Neural cell (in vitro differentiated cells): ENCODE measurements around the gene COL25A1. TPM values are rescaled to one million over a fixed set of nuclear protein-coding genes. Genes with fewer than 3 reads are reported as not detected.

ENCODE experiments used
- H2AFZ ChIP-seq: fragments of 200-600, 300-800 bp; sonication (generic), shearing (Covaris generic); 2 replicates; pipeline ENCODE4 v1.6.0; 2014; ENCODE audit warnings: low read depth, mild to moderate bottlenecking, antibody characterized with exemption, low read length, moderate library complexity
- H3F3A ChIP-seq: fragments of 200-600 bp; shearing (Covaris generic); 2 replicates; pipeline ENCODE4 v1.6.1; 2016; ENCODE audit warnings: mild to moderate bottlenecking, moderate library complexity, mixed read lengths, antibody characterized with exemption, low read length; ENCODE audit not compliant: insufficient read depth, poor library complexity, severe bottlenecking
- H3K27ac ChIP-seq: fragments of 200-600, 300-800 bp; sonication (generic), shearing (Covaris generic); 2 replicates; pipeline ENCODE4 v1.5.1; 2014; ENCODE audit warnings: mild to moderate bottlenecking, low read length, moderate library complexity
- H3K27me3 ChIP-seq: fragments of 300-800, 200-600 bp; sonication (generic), shearing (Covaris generic); 2 replicates; pipeline ENCODE4 v1.6.0; 2014; ENCODE audit warnings: mild to moderate bottlenecking, low read depth, low read length, moderate library complexity; ENCODE audit not compliant: insufficient read depth
- H3K36me3 ChIP-seq: fragments of 300-800, 200-600 bp; sonication (generic), shearing (Covaris generic); 2 replicates; pipeline ENCODE4 v1.5.1; 2014; ENCODE audit warnings: mild to moderate bottlenecking, antibody characterized with exemption, low read length, moderate library complexity; ENCODE audit not compliant: insufficient read depth
- H3K4me2 ChIP-seq: fragments of 300-800, 200-600 bp; sonication (generic), shearing (Covaris generic); 2 replicates; pipeline ENCODE4 v1.6.0; 2014; ENCODE audit warnings: mild to moderate bottlenecking, low read length
- H3K4me3 ChIP-seq: fragments of 300-800, 200-600 bp; sonication (generic), shearing (Covaris generic); 2 replicates; pipeline ENCODE4 v1.5.1; 2014; ENCODE audit warnings: mild to moderate bottlenecking, low read length, moderate library complexity
- H3K79me2 ChIP-seq: fragments of 200-600 bp; shearing (Covaris generic); replicated peaks from 2 replicates; pipeline ENCODE4 v1.6.0; 2014; ENCODE audit warnings: mild to moderate bottlenecking, low read length, moderate library complexity; ENCODE audit not compliant: insufficient read depth
- H3K9ac ChIP-seq: fragments of 300-800, 200-600 bp; sonication (generic), shearing (Covaris generic); 2 replicates; pipeline ENCODE4 v1.6.1; 2016; ENCODE audit warnings: mild to moderate bottlenecking, low read length, mixed read lengths
- H3K9me2 ChIP-seq: fragments of 200-600 bp; shearing (Covaris generic); 2 replicates; pipeline ENCODE4 v1.6.1; 2016; ENCODE audit warnings: mild to moderate bottlenecking, low read length, mixed read lengths; ENCODE audit not compliant: insufficient read depth
- H3K9me3 ChIP-seq: fragments of 200-600, 300-800 bp; sonication (generic), shearing (Covaris generic); 2 replicates; pipeline ENCODE4 v1.6.1; 2016; ENCODE audit warnings: mild to moderate bottlenecking, mixed run types, low read length, moderate library complexity, mixed read lengths
- H4K20me1 ChIP-seq: fragments of 200-600 bp; shearing (Covaris generic); 2 replicates; pipeline ENCODE4 v1.6.1; 2016; ENCODE audit warnings: mild to moderate bottlenecking, mixed run types; ENCODE audit not compliant: insufficient read depth
- CTCF ChIP-seq: fragments of 450-650 bp; IDR thresholded peaks from 2 replicates; pipeline ENCODE4 v1.5.1; 2014; ENCODE audit warnings: antibody characterized with exemption, mild to moderate bottlenecking, moderate library complexity; ENCODE audit not compliant: poor library complexity, severe bottlenecking
- EP300 ChIP-seq: fragments of 450-650 bp; conservative IDR thresholded peaks from 2 replicates; pipeline ENCODE4 v1.6.1; 2014; ENCODE audit warnings: antibody characterized with exemption, mild to moderate bottlenecking, moderate library complexity; ENCODE audit not compliant: poor library complexity, severe bottlenecking
- EZH2 ChIP-seq: fragments of 200-600, 300-800 bp; shearing (Covaris generic), sonication (generic); IDR thresholded peaks from 2 replicates; pipeline ENCODE4 v1.6.1; 2014; ENCODE audit warnings: antibody characterized with exemption, low read length, borderline replicate concordance, mild to moderate bottlenecking; ENCODE audit not compliant: insufficient read depth, poor library complexity, severe bottlenecking
- MXI1 ChIP-seq: fragments of 450-650 bp; conservative IDR thresholded peaks from 2 replicates; pipeline ENCODE4 v1.6.1; 2014; ENCODE audit warnings: antibody characterized with exemption, mild to moderate bottlenecking; ENCODE audit not compliant: poor library complexity, severe bottlenecking
- POLR2AphosphoS5 ChIP-seq: IDR thresholded peaks from 2 replicates; pipeline ENCODE4 v1.6.1; 2012
- RAD21 ChIP-seq: fragments of 450-650 bp; conservative IDR thresholded peaks from 2 replicates; pipeline ENCODE4 v1.6.1; 2014; ENCODE audit warnings: antibody characterized with exemption, mild to moderate bottlenecking, moderate library complexity
- REST ChIP-seq: IDR thresholded peaks from 2 replicates; pipeline ENCODE4 v1.6.1; 2012; ENCODE audit warnings: borderline replicate concordance
- SMC3 ChIP-seq: fragments of 450-650 bp; conservative IDR thresholded peaks from 2 replicates; pipeline ENCODE4 v1.6.1; 2014; ENCODE audit warnings: antibody characterized with exemption, mild to moderate bottlenecking, moderate library complexity; ENCODE audit not compliant: poor library complexity
- TAF1 ChIP-seq: IDR thresholded peaks from 2 replicates; pipeline ENCODE4 v1.6.1; 2012; ENCODE audit warnings: low read depth
- polyA plus RNA-seq: library from polyadenylated mRNA; depleted of rRNA; stranded (reverse); fragments of >200 nt; gene quantifications from 2 replicates; pipeline ENCODE4 v1.2.3, GENCODE V29; 2014

COL25A1 gene
- polyA plus RNA-seq, 1 donor from 2014 or later: 32.3 TPM

GRCh38 chr4:108888769-108889168 lies 413.7 kb downstream of the COL25A1 start:
- Histone ChIP-seq H3K27me3 (no peaks in the 10 kb centered on the region), H2AFZ (no peak overlapping the region), H3K9ac (no peak overlapping the region), H3K9me2 (no peaks in the 10 kb centered on the region), H3K27ac (no peak overlapping the region), H3K36me3 (no peaks in the 10 kb centered on the region), H3K9me3 (no peaks in the 10 kb centered on the region), H4K20me1 (no peaks in the 10 kb centered on the region), H3K4me2 (no peak overlapping the region), H3K79me2 (no peaks in the 10 kb centered on the region), H3K4me3 (no peak overlapping the region), H3F3A (no peaks in the 10 kb centered on the region)
- TF ChIP-seq SMC3 (no peak), EP300 (no peak), CTCF (no peak), POLR2AphosphoS5 (no peak), REST (no peak), TAF1 (no peak), EZH2 (no peak), MXI1 (no peak), RAD21 (no peak)

- no peaks in the 10 kb centered on the region for H4K20me1 ChIP-seq
- H3K4me2 ChIP-seq: no peak overlapping the region
- TF ChIP-seq POLR2AphosphoS5 (no peak), TAF1 (no peak), SMC3 (no peak), EP300 (no peak), RAD21 (no peak), EZH2 (no peak), REST (no peak), CTCF (no peak), MXI1 (no peak)
- no peaks in the 10 kb centered on the region for H3K27me3 ChIP-seq
- H3K79me2 ChIP-seq: no peaks in the 10 kb centered on the region
- H3F3A ChIP-seq: no peaks in the 10 kb centered on the region
- H3K9me2 ChIP-seq: no peaks in the 10 kb centered on the region
- no peak overlapping the region for H3K4me3 ChIP-seq
- H3K9me3 ChIP-seq: no peaks in the 10 kb centered on the region
- no peak overlapping the region for H2AFZ ChIP-seq
- H3K36me3 ChIP-seq: no peaks in the 10 kb centered on the region
- H3K9ac ChIP-seq: no peak overlapping the region
- no peak overlapping the region for H3K27ac ChIP-seq
Measured at GRCh38 chr4:108887034-108887433, 415.4 kb downstream of the COL25A1 start.
